Spleen (tissue), 7 donors: ENCODE data around the gene KIR2DL3.

Source experiments
- CTCF ChIP-seq, 11 experiments: fragments of 200-600 bp in 7 of 11; fragments of 450-650 bp in 4 of 11; sonication (generic) in 4 of 11; IDR thresholded peaks in 8 of 11; conservative IDR thresholded peaks in 3 of 11; 1 replicate in 7 of 11; 2 replicates in 4 of 11; pipeline versions ENCODE4 v1.4.0 to v1.8.0; 2016 to 2021; ENCODE audit warnings: antibody characterized with exemption in 11 of 11, inconsistent platforms in 4 of 11, mild to moderate bottlenecking in 1 of 11
- POLR2A ChIP-seq, 3 donors: fragments of 450-650 bp; IDR thresholded peaks; one replicate each; pipeline ENCODE4 v1.5.1; 2017; ENCODE audit warnings: antibody characterized with exemption in 3 of 3, mild to moderate bottlenecking in 1 of 3
- POLR2AphosphoS5 ChIP-seq, 3 donors: sonication (generic); formaldehyde crosslinking; IDR thresholded peaks; one replicate each; pipeline ENCODE4 v1.5.1; 2017; ENCODE audit warnings: antibody characterized with exemption in 3 of 3
- donor health status: DM: no; HTN: no; CAD: no; lungs with moderate emphysema.
- donor health status: DM: no; HTN: no; CAD: no.
- donor health status: DM: no; HTN: no; CAD: no.

GRCh38 chr19:54791476-54791875, 53.2 kb downstream of the KIR2DL3 start:
- TF ChIP-seq CTCF (IDR thresholded peaks at IDR 0.05 in 8 of 11, conservative IDR thresholded peaks at IDR 0.05 in 3 of 11) (no peak), POLR2AphosphoS5 (IDR thresholded peaks at IDR 0.05) (no peak), POLR2A (IDR thresholded peaks at IDR 0.05) (no peak)
